Measurements from ENCODE around the gene LRRC45.

LRRC45 gene

GRCh38 chr17:82070611-82071010 lies 47.5 kb downstream of the LRRC45 start:
- Histone ChIP-seq H3K4me3 (no peak overlapping the region), H3K27me3 (no peaks in the 10 kb centered on the region), H3K36me3 (no peaks in the 10 kb centered on the region), H3K9me3 (no peaks in the 10 kb centered on the region), H3K27ac (no peak overlapping the region), H3K4me1 (peaks cover 0 to 8% (median 3%) of the 10 kb centered on the region in 4 donors)
- no peak for TF ChIP-seq CTCF (IDR thresholded peaks at IDR 0.05)
- intact Hi-C loops (cut with DNase I; ENCODE audit: low total_unique reads) = no loop called here
- DNase-seq = no peak

GRCh38 chr17:82072827-82073226 lies 49.7 kb downstream of the LRRC45 start:
- Histone ChIP-seq H3K36me3 (peaks cover 0 to under 1% (median 0%) of the 10 kb centered on the region in 3 donors), H3K9me3 (no peaks in the 10 kb centered on the region), H3K4me1 (no peaks in the 10 kb centered on the region), H3K27me3 (no peaks in the 10 kb centered on the region), H3K27ac (no peak overlapping the region), H3K4me3 (no peak overlapping the region)
- intact Hi-C loops (cut with DNase I; ENCODE audit: low total_unique reads) = no loop called here
- DNase-seq = no peak
- TF ChIP-seq CTCF (IDR thresholded peaks at IDR 0.05) = no peak

- TF ChIP-seq CTCF (IDR thresholded peaks at IDR 0.05) = no peak
- intact Hi-C loops (cut with DNase I; ENCODE audit: low total_unique reads) = no loop called here
- no peak for DNase-seq
- Histone ChIP-seq H3K4me3 (no peak overlapping the region), H3K27ac (no peak overlapping the region), H3K36me3 (peaks cover 0 to 7% (median 3%) of the 10 kb centered on the region in 3 donors), H3K27me3 (no peaks in the 10 kb centered on the region), H3K9me3 (no peaks in the 10 kb centered on the region), H3K4me1 (no peaks in the 10 kb centered on the region)
These were observed 50.3 kb downstream of the LRRC45 start for GRCh38 chr17:82073446-82073845.

GRCh38 chr17:82076018-82076784 lies 53.1 kb downstream of the LRRC45 start:
- H3K4me3 ChIP-seq = no peak overlapping the region
- H3K4me1 ChIP-seq = no peaks in the 10 kb centered on the region
- intact Hi-C loops (cut with DNase I; ENCODE audit: low total_unique reads) = no loop called here
- no peaks in the 10 kb centered on the region for H3K9me3 ChIP-seq
- H3K27ac ChIP-seq = no peak overlapping the region
- no peak for DNase-seq
- H3K36me3 ChIP-seq = peaks cover 13 to 34% (median 31%) of the 10 kb centered on the region in 3 donors
- no peaks in the 10 kb centered on the region for H3K27me3 ChIP-seq
- TF ChIP-seq CTCF (IDR thresholded peaks at IDR 0.05) = no peak

GRCh38 chr17:82076785-82077591 lies 53.9 kb downstream of the LRRC45 start:
- no peak overlapping the region for H3K27ac ChIP-seq
- no peak for DNase-seq
- peaks cover 21 to 42% (median 39%) of the 10 kb centered on the region in 3 donors for H3K36me3 ChIP-seq
- H3K4me1 ChIP-seq = no peaks in the 10 kb centered on the region
- no peaks in the 10 kb centered on the region for H3K9me3 ChIP-seq
- H3K4me3 ChIP-seq = no peak overlapping the region
- intact Hi-C loops (cut with DNase I; ENCODE audit: low total_unique reads) = no loop called here
- H3K27me3 ChIP-seq = no peaks in the 10 kb centered on the region
- TF ChIP-seq CTCF (IDR thresholded peaks at IDR 0.05) = no peak
